HCT116 (cell line): ENCODE measurements around the gene PIMREG. TPM values are rescaled to one million over a fixed set of nuclear protein-coding genes. Genes with fewer than 3 reads are reported as not detected.

Experiments
- ATAC-seq: fragments of 200-7000 bp; cut with Tn5 transposase; 2 replicates; pipeline ENCODE4 v1.9.1; 2020; ENCODE audit warnings: mild to moderate bottlenecking, moderate library complexity
- BruUV-seq: library from RNA; stranded (reverse); fragments of 400-500 nt; replicated peaks from 2 replicates; lab custom pipeline; 2021; lab: Mats Ljungman, UMichigan
- CTCF ChIA-PET: fragments of 300-600 bp; sonication (Branson Sonifier 250); formaldehyde crosslinking; loops from one replicate; lab custom pipeline; 2021; ENCODE audit warnings: antibody characterized with exemption; lab: Charles Lee
- POLR2A ChIA-PET: fragments of 300-600, 350-600 bp; sonication (Branson Sonifier 250); formaldehyde crosslinking; loops from one replicate; lab custom pipeline; 2021; ENCODE audit warnings: antibody characterized with exemption; lab: Charles Lee
- RAD21 ChIA-PET, 2 experiments: fragments of 300-600 bp; sonication (Branson Sonifier 250); formaldehyde crosslinking; loops; one replicate each; lab custom pipeline; 2023; ENCODE audit warnings: low total read pairs in 2 of 2; ENCODE audit not compliant: uncharacterized antibody in 2 of 2, unreplicated experiment in 2 of 2, low non-redundant PET in 1 of 2; lab: Charles Lee
- DNase-seq: peaks from one replicate; pipeline ENCODE4 v3.0.0-alpha.2; 2010; ENCODE audit warnings: low read depth, low spot score
- H2AFZ ChIP-seq: fragments of 200-600 bp; shearing (Covaris generic), sonication (generic); 2 replicates; pipeline ENCODE4 v1.6.1; 2017; ENCODE audit warnings: low read depth, mixed run types, mixed read lengths, antibody characterized with exemption, low read length; ENCODE audit not compliant: poor library complexity, severe bottlenecking
- H3K27ac ChIP-seq: 2 replicates; pipeline ENCODE4 v1.5.1; 2012; ENCODE audit warnings: low read depth, low read length
- H3K27me3 ChIP-seq: fragments of 200-600 bp; sonication (generic); 2 replicates; pipeline ENCODE4 v1.6.1; 2016; ENCODE audit warnings: mixed run types, low read length, mixed read lengths; ENCODE audit not compliant: insufficient read depth
- H3K36me3 ChIP-seq, 2 experiments: fragments of 200-500 bp in 1 of 2; fragments of 200-600 bp in 1 of 2; sonication (Bioruptor generic) in 1 of 2; sonication (generic) in 1 of 2; 2 replicates each; pipeline versions ENCODE4 v1.5.1 to v1.6.1; 2014 to 2016; ENCODE audit warnings: low read length in 2 of 2, inconsistent platforms in 1 of 2, mixed read lengths in 1 of 2, mixed run types in 1 of 2; ENCODE audit not compliant: insufficient read depth in 2 of 2, control insufficient read depth in 1 of 2
- H3K4me1 ChIP-seq, 2 experiments: fragments of 200-600 bp in 1 of 2; sonication (generic) in 1 of 2; 2 replicates each; pipeline versions ENCODE4 v1.5.1 to v1.6.1; 2012 to 2017; ENCODE audit warnings: low read length in 2 of 2, inconsistent platforms in 1 of 2, mild to moderate bottlenecking in 1 of 2, mixed read lengths in 1 of 2, mixed run types in 1 of 2, moderate library complexity in 1 of 2; ENCODE audit not compliant: insufficient read depth in 2 of 2, control insufficient read depth in 1 of 2
- H3K4me2 ChIP-seq: fragments of 200-600 bp; sonication (generic); 2 replicates; pipeline ENCODE4 v1.6.1; 2017; ENCODE audit warnings: mixed run types, low read length, mixed read lengths
- H3K4me3 ChIP-seq, 2 experiments: fragments of 200-600 bp in 1 of 2; sonication (generic) in 1 of 2; replicated peaks in 1 of 2; 2 replicates each; pipeline ENCODE4 v1.5.1; 2011 to 2016; ENCODE audit warnings: low read length in 2 of 2, control low read depth in 1 of 2, low read depth in 1 of 2, mild to moderate bottlenecking in 1 of 2, mixed read lengths in 1 of 2, mixed run types in 1 of 2
- H3K79me2 ChIP-seq: fragments of 200-600 bp; sonication (generic); 2 replicates; pipeline ENCODE4 v1.6.1; 2017; ENCODE audit warnings: mild to moderate bottlenecking, mixed run types, low read length, moderate library complexity, mixed read lengths; ENCODE audit not compliant: insufficient read depth
- H3K9ac ChIP-seq: fragments of 200-600 bp; sonication (generic); 2 replicates; pipeline ENCODE4 v1.6.1; 2016; ENCODE audit warnings: low read length, mixed read lengths
- H3K9me2 ChIP-seq: fragments of 200-600 bp; sonication (generic), shearing (Covaris generic); 2 replicates; pipeline ENCODE4 v1.6.1; 2017; ENCODE audit warnings: mixed run types, mild to moderate bottlenecking, moderate library complexity; ENCODE audit not compliant: insufficient read depth
- H3K9me3 ChIP-seq, 2 experiments: fragments of 200-500 bp in 1 of 2; fragments of 200-600 bp in 1 of 2; sonication (Bioruptor generic) in 1 of 2; sonication (generic) in 1 of 2; 2 replicates each; pipeline ENCODE4 v1.6.1; 2014 to 2017; ENCODE audit warnings: low read length in 2 of 2, mixed read lengths in 2 of 2, inconsistent platforms in 1 of 2, low read depth in 1 of 2, mild to moderate bottlenecking in 1 of 2, mixed run types in 1 of 2, moderate library complexity in 1 of 2; ENCODE audit not compliant: control insufficient read depth in 1 of 2, insufficient read depth in 1 of 2
- H4K20me1 ChIP-seq: fragments of 200-600 bp; sonication (generic), shearing (Covaris generic); 2 replicates; pipeline ENCODE4 v1.6.1; 2017; ENCODE audit warnings: mixed run types, mild to moderate bottlenecking, moderate library complexity; ENCODE audit not compliant: insufficient read depth
- CBX3 ChIP-seq: IDR thresholded peaks from 2 replicates; pipeline ENCODE4 v1.6.1; 2012; ENCODE audit warnings: low read depth
- CEBPB ChIP-seq: IDR thresholded peaks from 2 replicates; pipeline ENCODE4 v1.6.1; 2012; ENCODE audit warnings: low read depth
- EGR1 ChIP-seq: IDR thresholded peaks from 2 replicates; pipeline ENCODE4 v1.6.1; 2012; ENCODE audit warnings: low read depth
- FOSL1 ChIP-seq: IDR thresholded peaks from 2 replicates; pipeline ENCODE4 v1.6.1; 2012; ENCODE audit warnings: low read depth
- JUND ChIP-seq: IDR thresholded peaks from 2 replicates; pipeline ENCODE4 v1.6.1; 2012
- POLR2A ChIP-seq: IDR thresholded peaks from 2 replicates; pipeline ENCODE4 v1.7.0; 2011; ENCODE audit warnings: borderline replicate concordance; ENCODE audit not compliant: insufficient read depth, insufficient read length; ENCODE audit errors: extremely low read depth
- POLR2AphosphoS5 ChIP-seq: IDR thresholded peaks from 2 replicates; pipeline ENCODE4 v1.6.1; 2011; ENCODE audit warnings: mild to moderate bottlenecking, low read depth, low read length, moderate library complexity
- RAD21 ChIP-seq: IDR thresholded peaks from 2 replicates; pipeline ENCODE4 v1.6.1; 2012; ENCODE audit warnings: low read depth, mild to moderate bottlenecking
- ZFX ChIP-seq: fragments of 450-650 bp; IDR thresholded peaks from 2 replicates; pipeline ENCODE4 v1.6.1; 2017
- ZNF274 ChIP-seq: fragments of 200-500 bp; sonication (Bioruptor generic); IDR thresholded peaks from 2 replicates; pipeline ENCODE4 v1.6.1; 2014; ENCODE audit warnings: mild to moderate bottlenecking, low read depth, low read length, inconsistent platforms
- intact Hi-C: fragments of 100-400 bp; cut with micrococcal nuclease; formaldehyde crosslinking; loops from 2 replicates; pipeline ENCODE4 v1.10.0; 2022
- total RNA-seq: library from RNA; stranded (reverse); gene quantifications from one replicate; pipeline ENCODE4 v1.2.1, GENCODE V29; 2021; ENCODE audit not compliant: unreplicated experiment
- TF ChIP-seq, protein P1 (sequence below), 3 experiments: fragments of 200-600 bp in 1 of 3; sonication (generic) in 1 of 3; IDR thresholded peaks in 2 of 3; conservative IDR thresholded peaks in 1 of 3; 2 replicates each; pipeline ENCODE4 v1.5.1; 2012 to 2017; ENCODE audit warnings: low read depth in 2 of 3, low read length in 2 of 3, antibody characterized with exemption in 1 of 3, borderline replicate concordance in 1 of 3, control low read depth in 1 of 3, mild to moderate bottlenecking in 1 of 3, mixed read lengths in 1 of 3, mixed run types in 1 of 3, moderate library complexity in 1 of 3; ENCODE audit not compliant: insufficient read depth in 1 of 3
- TF ChIP-seq, protein P2 (sequence below): IDR thresholded peaks from 2 replicates; pipeline ENCODE4 v1.6.1; 2011; ENCODE audit warnings: mild to moderate bottlenecking, low read length, moderate library complexity; ENCODE audit not compliant: insufficient replicate concordance; ENCODE audit errors: extremely low read depth
- TF ChIP-seq, protein P3 (sequence below): IDR thresholded peaks from 2 replicates; pipeline ENCODE4 v1.6.1; 2012

PIMREG gene
- total RNA-seq, 1 experiment from 2014 or later: 57.0 TPM

- no peak overlapping the region for H3K4me3 ChIP-seq
- H4K20me1 ChIP-seq: no peaks in the 10 kb centered on the region
- H3K9me3 ChIP-seq: no peaks in the 10 kb centered on the region
- peaks cover 0 to 4% of the 10 kb centered on the region in 2 experiments; a peak in 1 of 4 replicates for H3K4me1 ChIP-seq
- no peaks in the 10 kb centered on the region for H3K27me3 ChIP-seq
- no peak overlapping the region for H3K27ac ChIP-seq
- intact Hi-C loops: no loop called here
- ChIA-PET RAD21 (no interaction called here), POLR2A (no interaction called here), CTCF (no interaction called here)
- no peaks in the 10 kb centered on the region for H3K79me2 ChIP-seq
- ATAC-seq: no peak
- DNase-seq: no peak
- no peaks in the 10 kb centered on the region for H3K36me3 ChIP-seq
- H2AFZ ChIP-seq: no peak overlapping the region
- no peak overlapping the region for H3K4me2 ChIP-seq
- BruUV-seq: no TSS peak
- H3K9ac ChIP-seq: no peak overlapping the region
- TF ChIP-seq FOSL1: no peak
- TF ChIP-seq, protein P1, sequence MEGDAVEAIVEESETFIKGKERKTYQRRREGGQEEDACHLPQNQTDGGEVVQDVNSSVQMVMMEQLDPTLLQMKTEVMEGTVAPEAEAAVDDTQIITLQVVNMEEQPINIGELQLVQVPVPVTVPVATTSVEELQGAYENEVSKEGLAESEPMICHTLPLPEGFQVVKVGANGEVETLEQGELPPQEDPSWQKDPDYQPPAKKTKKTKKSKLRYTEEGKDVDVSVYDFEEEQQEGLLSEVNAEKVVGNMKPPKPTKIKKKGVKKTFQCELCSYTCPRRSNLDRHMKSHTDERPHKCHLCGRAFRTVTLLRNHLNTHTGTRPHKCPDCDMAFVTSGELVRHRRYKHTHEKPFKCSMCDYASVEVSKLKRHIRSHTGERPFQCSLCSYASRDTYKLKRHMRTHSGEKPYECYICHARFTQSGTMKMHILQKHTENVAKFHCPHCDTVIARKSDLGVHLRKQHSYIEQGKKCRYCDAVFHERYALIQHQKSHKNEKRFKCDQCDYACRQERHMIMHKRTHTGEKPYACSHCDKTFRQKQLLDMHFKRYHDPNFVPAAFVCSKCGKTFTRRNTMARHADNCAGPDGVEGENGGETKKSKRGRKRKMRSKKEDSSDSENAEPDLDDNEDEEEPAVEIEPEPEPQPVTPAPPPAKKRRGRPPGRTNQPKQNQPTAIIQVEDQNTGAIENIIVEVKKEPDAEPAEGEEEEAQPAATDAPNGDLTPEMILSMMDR (IDR thresholded peaks at IDR 0.05 in 2 of 3, conservative IDR thresholded peaks at IDR 0.05 in 1 of 3; ENCODE audit: borderline replicate concordance in 1 of 3, insufficient read depth in 1 of 3, low read depth in 2 of 3, low read length in 2 of 3): no peak
- no peak for TF ChIP-seq ZNF274
- TF ChIP-seq POLR2AphosphoS5: no peak
- TF ChIP-seq RAD21: no peak
- no peak for TF ChIP-seq JUND
- TF ChIP-seq, protein P2, sequence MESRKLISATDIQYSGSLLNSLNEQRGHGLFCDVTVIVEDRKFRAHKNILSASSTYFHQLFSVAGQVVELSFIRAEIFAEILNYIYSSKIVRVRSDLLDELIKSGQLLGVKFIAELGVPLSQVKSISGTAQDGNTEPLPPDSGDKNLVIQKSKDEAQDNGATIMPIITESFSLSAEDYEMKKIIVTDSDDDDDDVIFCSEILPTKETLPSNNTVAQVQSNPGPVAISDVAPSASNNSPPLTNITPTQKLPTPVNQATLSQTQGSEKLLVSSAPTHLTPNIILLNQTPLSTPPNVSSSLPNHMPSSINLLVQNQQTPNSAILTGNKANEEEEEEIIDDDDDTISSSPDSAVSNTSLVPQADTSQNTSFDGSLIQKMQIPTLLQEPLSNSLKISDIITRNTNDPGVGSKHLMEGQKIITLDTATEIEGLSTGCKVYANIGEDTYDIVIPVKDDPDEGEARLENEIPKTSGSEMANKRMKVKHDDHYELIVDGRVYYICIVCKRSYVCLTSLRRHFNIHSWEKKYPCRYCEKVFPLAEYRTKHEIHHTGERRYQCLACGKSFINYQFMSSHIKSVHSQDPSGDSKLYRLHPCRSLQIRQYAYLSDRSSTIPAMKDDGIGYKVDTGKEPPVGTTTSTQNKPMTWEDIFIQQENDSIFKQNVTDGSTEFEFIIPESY: no peak
- no peak for TF ChIP-seq ZFX
- TF ChIP-seq EGR1: no peak
- TF ChIP-seq, protein P3, sequence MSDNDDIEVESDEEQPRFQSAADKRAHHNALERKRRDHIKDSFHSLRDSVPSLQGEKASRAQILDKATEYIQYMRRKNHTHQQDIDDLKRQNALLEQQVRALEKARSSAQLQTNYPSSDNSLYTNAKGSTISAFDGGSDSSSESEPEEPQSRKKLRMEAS: no peak
- no peak for TF ChIP-seq CEBPB
- no peak for TF ChIP-seq CBX3
- no peak for TF ChIP-seq POLR2A
- H3K9me2 ChIP-seq: no peaks in the 10 kb centered on the region
Observed at GRCh38 chr17:6488008-6488539, 43.8 kb downstream of the PIMREG start.
